ENCODE measurements around the gene PSEN2.

Gene PSEN2

DNA sequence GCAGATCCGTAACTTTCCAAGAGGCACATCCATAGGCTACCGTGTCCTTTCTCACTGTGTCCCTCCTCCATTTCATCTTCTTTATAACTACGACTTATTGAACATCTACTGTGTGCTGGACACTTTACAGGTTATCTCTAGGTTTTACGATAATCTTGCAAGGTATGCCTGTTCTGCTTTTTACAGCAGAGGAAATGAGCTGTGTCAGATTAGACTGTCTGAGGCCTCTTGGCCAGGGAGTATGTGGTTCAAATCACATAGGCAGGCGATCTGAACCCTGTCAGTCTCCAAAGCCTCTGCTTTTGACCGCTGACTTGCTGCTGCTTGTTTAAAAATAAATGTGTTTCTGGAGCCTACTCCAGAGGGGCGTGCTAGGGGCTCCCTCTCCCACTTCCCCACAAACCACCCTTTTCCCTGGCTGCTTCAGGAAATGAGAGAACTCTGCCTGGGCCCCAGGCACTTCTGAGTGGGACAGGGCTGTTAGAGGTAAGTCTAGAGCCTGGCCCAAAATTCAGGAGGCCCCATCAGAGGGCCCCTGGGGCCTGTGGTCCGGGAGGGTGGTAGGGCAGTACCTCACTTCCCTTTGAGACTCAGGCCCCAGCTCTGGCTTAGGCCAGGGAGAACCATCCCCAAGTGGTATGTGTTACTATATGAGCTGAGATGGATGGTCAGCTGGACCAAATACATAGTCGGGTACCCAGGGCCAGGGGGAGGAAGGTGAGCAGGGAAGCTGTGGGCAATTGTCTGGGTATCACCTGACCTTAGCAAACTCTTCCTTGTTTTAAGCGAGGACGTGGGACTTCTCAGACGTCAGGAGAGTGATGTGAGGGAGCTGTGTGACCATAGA, 4.4 kb downstream of the PSEN2 start:
- TF ChIP-seq POLR2A (IDR thresholded peaks at IDR 0.05; ENCODE audit: low read depth, low read length): no peak
- DNase-seq (ENCODE audit: insufficient read length, low spot score): no peak
- FAIRE-seq: no peak

DNA sequence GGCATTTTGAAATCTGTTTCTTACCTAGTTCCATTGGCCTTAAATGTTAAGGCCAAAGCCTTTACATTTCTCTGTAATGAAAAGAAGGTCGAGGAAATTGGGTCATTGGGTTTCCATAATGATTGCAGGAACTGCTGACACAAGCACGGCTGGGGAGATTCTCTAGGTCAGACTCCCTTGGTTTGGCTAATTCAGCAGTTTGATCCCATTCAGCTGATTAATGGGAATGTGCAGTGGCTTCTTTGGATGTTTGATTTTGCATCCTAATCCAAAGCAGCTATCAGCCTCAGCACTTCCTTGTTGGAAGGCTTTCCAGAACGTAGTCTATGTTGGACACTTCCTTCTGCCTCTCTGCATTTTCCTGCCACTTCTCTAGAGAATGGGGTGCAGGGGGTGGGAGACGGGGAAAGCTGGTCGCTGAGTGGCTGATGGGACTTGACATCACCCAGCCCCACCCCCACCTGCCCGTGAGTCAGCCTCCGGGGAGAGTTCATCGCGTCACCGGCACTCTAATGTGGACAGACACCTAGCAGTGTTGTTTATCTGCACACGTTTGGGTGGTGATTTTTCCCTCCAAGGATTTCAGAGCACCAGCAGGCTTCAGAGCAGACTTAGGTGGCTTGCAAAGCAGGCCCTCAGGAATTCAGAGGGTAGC, 5.4 kb downstream of the PSEN2 start:
- TF ChIP-seq POLR2A (IDR thresholded peaks at IDR 0.05; ENCODE audit: low read depth, low read length): no peak
- DNase-seq (ENCODE audit: insufficient read length, low spot score) (peak; percentile 81), FAIRE-seq (peak; percentile 15)

DNA sequence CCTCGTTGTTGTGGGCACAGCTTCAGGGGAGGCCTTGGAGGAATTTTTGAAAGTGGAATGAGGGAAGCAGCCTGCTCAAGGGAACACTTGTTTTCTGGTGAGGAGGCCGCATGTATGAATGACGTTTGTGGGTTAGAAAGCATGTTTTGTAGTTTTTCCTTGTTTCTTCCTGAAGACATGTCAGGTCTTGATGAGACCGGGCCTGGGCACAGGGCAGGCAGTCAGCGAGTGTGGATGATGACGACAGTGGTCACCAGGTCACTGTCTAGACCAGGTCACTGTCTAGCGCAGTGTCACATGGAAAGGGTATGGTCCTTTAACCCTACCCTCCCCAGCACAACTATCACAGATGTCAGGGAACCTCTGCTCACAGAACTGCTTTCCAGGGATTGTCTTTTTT, 7.3 kb downstream of the PSEN2 start:
- TF ChIP-seq POLR2A (IDR thresholded peaks at IDR 0.05; ENCODE audit: low read depth, low read length): no peak
- FAIRE-seq: no peak
- DNase-seq (ENCODE audit: insufficient read length, low spot score): no peak

DNA sequence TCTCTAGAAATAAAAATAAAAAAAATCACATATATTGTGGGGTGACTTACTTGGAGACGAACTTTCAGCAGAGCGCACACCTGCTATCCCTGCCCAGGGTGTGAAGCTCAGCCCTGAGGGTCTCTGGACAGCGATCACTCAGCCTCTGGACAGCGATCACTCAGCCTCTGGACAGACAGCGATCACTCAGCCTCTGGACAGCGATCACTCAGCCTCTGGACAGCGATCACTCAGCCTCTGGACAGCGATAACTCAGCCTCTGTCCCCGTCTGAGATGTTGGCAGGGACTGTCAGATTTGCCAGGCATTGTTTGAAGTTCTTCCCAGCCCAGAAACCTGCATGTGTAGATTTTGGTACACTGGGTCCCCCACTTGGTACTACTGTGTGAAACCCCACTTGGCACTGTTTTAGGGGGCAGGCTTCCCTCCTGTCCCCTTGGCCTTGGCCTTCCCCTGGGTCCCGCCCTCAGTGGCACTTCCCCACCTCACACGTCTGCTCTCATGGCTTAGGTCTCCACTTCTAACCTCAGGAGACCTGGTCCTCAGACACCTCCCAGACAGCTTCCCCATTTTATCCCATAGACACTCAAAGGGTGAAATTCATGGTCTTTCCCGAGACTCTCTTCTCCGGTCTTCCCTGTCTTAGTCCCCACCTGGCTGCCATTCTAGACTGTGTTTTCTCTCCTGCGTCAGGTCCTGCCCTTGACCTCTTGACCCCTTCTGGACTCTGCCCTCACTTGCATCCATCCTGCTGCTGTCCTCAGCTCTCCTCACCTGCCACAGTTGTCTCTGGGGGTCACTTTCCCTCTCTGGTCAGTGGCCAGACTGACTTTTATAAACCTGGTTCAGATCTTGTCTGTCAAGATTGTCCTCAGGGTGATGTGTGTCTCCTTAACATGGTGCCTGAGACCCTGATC, 10.2 kb downstream of the PSEN2 start:
- no peak for DNase-seq (ENCODE audit: insufficient read length, low spot score)
- TF ChIP-seq POLR2A (IDR thresholded peaks at IDR 0.05; ENCODE audit: low read depth, low read length): no peak
- no peak for FAIRE-seq

DNA sequence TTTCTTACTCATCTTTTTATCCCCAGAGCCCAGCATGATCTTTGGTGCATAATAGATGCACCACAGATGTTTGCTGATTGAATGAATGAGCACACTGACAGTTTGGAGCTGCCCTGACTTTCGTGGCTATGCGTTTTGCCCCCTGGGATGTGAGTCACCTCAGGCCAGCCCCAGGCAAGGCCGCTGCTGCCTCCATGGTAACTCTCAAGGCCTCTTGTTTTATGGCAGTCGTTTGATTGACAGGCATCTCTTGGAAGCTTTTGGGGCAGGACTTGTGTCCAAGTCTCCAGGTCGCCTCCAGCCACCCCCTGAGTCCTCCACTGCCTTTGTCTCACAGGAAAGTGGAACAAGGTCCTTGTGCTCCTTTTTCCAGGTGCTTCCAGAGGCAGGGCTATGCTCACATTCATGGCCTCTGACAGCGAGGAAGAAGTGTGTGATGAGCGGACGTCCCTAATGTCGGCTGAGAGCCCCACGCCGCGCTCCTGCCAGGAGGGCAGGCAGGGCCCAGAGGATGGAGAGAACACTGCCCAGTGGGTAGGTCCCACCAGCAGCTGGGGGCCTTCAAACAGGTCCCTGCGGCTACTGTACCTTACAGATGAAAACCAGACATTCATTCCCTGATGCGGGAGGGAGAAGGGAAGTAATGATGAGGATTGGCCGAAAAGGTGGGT, 11.2 kb downstream of the PSEN2 start:
- FAIRE-seq: no peak
- TF ChIP-seq POLR2A (IDR thresholded peaks at IDR 0.05; ENCODE audit: low read depth, low read length): no peak
- DNase-seq (ENCODE audit: insufficient read length, low spot score): no peak

DNA sequence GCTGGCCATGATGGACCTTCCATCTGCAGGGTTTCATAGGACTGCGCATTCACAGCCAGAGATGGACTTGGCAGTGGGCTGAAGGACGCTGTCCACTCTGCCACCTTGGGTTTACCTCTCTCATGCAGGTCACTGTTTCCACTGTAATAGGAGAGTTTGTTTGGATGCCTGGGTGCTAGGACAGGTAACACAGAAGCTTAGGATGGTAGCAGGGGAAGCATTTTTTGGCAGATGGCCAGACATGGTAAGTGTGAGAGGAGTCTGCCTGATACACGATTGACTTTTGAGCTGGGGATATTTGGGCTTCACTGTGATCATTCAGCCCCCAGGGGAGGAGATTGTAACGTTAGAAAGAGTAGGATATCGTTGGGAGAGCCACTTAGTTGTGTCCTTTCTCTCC, 11.8 kb downstream of the PSEN2 start:
- no peak for FAIRE-seq
- DNase-seq (ENCODE audit: insufficient read length, low spot score): no peak
- no peak for TF ChIP-seq POLR2A (IDR thresholded peaks at IDR 0.05; ENCODE audit: low read depth, low read length)

DNA sequence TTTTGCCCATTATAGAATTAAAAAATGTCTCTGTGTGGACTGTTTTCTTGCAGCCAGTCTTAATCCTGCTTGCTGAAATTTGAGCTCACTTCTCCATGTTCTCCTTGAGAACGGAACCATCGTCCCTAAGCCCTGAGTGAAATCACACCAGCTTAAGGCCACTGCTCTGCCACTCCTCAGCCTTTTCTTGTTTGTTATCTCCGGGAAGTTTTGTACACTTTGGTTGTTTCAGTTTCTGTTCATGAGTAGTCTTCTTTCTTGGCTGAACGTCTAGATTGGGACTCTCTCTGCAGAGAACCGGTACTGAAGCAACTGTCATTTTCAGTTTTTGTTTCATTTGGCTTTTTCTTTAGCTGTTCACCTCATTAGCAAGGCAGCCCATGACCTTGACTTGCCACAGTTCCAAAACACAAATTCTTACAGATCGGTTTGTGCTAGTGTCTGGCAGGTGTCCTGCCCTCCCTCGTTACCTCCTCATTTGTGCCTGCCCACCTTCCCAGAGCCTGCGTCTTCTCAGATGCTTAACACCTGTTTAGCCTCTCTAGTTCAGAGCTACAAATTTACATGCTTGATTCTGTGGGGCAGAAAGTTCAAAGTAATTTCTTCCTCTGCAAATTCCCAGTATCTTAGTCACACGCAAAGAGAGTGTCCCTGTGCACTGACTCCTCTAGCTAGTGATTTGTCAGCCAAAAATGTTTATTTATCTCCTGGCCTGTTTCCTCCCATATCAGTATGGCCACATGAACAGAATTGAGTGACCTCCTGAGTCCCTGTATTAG, 12.4 kb downstream of the PSEN2 start:
- FAIRE-seq (no peak), DNase-seq (ENCODE audit: insufficient read length, low spot score) (peak; percentile 62)
- no peak for TF ChIP-seq POLR2A (IDR thresholded peaks at IDR 0.05; ENCODE audit: low read depth, low read length)

DNA sequence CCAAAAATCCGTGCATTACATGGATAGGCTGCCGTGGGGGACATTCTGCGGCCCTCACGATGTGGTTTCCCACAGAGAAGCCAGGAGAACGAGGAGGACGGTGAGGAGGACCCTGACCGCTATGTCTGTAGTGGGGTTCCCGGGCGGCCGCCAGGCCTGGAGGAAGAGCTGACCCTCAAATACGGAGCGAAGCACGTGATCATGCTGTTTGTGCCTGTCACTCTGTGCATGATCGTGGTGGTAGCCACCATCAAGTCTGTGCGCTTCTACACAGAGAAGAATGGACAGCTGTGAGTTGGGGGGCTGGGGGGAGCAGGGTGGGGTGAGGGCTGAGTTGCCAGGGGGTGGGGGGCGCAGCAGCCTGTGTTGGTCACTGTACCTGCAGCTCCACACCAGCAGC, 13.2 kb downstream of the PSEN2 start:
- no peak for TF ChIP-seq POLR2A (IDR thresholded peaks at IDR 0.05; ENCODE audit: low read depth, low read length)
- DNase-seq (ENCODE audit: insufficient read length, low spot score) (no peak), FAIRE-seq (no peak)

DNA sequence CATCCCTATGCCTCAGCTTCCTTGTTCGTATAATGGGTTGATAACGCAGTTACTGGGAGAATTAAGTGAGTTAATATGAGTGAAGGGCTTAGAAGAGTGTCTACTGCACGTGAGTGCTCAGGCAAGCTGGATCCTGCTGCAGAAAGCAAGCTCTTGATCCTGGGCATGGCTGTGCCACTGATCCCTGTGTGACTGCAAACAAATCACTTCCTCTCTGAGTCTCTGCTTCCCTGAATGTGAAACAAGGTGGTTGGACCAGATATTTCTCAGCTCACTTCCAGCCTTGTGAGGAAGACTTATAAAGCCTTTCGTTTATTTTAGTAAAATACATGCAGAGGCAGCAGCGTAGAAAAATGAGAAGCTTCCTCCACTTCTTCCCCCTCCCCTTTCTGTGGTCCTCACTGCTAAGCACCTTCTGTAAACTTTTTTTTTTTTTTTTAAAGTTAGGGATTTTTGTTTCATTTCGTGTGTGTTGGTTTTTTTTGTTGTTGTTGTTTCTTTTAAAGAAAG, 13.8 kb downstream of the PSEN2 start:
- TF ChIP-seq POLR2A (IDR thresholded peaks at IDR 0.05; ENCODE audit: low read depth, low read length): no peak
- no peak for FAIRE-seq
- DNase-seq (ENCODE audit: insufficient read length, low spot score): no peak

DNA sequence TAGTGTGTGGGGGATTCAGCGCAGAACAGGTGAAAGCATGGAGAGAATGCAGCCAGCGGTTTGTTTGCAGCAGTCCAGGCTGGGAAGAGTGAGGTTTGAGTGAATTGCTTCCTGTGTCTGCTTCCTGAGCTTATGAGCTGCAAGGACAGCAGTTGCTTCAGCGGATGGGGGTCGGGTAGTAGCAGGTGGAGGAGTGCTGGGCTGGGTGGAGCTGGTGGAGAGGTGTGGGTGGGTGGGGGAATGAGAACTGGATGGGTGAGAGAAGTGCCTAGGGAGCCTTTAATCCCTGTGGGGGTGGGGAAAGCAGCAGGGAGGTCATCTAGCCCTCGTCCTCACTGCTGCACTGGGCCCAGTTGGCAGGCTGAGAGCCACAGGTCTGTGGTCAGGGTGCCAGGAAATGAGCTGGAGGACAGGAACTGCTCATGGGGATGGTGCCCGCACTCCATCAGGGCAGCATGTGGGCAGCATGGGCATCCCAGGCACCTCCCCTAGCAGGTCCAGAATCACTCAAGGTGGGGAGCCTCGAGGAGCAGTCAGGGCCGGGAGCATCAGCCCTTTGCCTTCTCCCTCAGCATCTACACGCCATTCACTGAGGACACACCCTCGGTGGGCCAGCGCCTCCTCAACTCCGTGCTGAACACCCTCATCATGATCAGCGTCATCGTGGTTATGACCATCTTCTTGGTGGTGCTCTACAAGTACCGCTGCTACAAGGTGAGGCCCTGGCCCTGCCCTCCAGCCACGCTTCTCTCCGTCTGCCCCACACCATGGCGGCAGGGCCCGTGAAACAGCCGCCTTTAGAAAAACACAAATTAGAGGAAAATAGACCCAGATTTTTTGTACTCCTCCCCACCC, 14.8 kb downstream of the PSEN2 start:
- FAIRE-seq (no peak), DNase-seq (ENCODE audit: insufficient read length, low spot score) (no peak)
- TF ChIP-seq POLR2A (IDR thresholded peaks at IDR 0.05; ENCODE audit: low read depth, low read length): no peak

DNA sequence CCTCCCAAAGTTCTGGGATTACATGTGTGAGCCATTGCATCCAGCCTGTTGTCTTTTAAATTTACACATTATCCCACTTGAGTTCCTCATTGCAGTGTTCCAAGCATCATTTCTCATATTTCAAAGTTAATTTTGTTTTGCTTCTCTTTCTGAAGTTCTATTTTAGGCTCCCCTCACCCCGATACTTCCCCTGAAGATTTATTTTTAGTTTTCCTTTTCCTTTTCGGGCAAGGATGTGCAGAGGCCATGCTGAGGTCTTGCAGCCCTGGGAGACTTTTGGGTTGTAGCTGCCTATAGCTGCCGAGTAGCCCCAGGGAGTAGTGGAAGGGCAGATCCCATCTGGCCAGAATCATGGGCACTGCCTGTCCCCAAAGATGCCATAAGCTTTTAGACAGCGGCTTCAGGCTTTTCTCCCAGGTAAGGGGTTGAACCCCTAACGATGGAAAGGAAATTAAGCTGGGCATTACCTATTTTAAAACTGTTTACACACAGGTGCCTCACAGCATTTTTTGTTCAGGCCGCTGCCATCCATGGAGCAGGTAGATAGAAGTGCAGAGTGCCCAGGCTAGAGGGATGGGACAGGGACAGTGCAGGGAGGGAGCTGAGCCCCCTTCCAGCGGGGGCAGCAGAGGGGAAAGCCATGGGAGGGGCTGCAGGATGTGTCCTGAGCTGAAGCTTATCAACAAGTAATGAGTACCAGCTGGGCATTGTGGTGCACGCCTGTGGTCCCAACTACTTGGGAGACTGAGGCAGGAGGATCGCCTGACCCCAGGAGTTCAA, 15.9 kb downstream of the PSEN2 start:
- no peak for FAIRE-seq

More for the DNA sequence above, 15.9 kb downstream of the PSEN2 start:
- no peak for TF ChIP-seq POLR2A (IDR thresholded peaks at IDR 0.05; ENCODE audit: low read depth, low read length)
- no peak for DNase-seq (ENCODE audit: insufficient read length, low spot score)

Data from H54 (cell line).